SH-SY5Y (cell line): ENCODE results near the gene TPSG1.

Source experiments
- GATA2 ChIP-seq: IDR thresholded peaks from 2 replicates; pipeline ENCODE4 v1.6.1; 2011; ENCODE audit warnings: mild to moderate bottlenecking, low read depth, low read length
- GATA3 ChIP-seq: IDR thresholded peaks from 2 replicates; pipeline ENCODE4 v1.6.1; 2011; ENCODE audit warnings: low read depth, mild to moderate bottlenecking, low read length, moderate library complexity

Gene TPSG1

GRCh38 chr16:1196494-1196893 is 28.6 kb downstream of the TPSG1 start:
- TF ChIP-seq GATA2 (no peak), GATA3 (no peak)

DNA sequence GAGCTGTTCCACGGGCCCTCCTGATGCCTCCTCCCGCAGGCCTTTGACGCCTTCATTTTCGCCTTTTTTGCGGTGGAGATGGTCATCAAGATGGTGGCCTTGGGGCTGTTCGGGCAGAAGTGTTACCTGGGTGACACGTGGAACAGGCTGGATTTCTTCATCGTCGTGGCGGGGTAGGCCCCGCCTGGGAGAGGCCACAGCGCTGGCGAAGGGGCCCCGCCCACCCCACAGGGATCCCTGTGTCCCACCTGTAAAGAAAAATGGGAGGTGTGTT is 29.7 kb downstream of the TPSG1 start:
- TF ChIP-seq GATA3 (no peak), GATA2 (no peak)

- TF ChIP-seq GATA2 = no peak
- no peak for TF ChIP-seq GATA3
These were observed 30.2 kb downstream of the TPSG1 start for GRCh38 chr16:1194665-1195392.

GRCh38 chr16:1193825-1194581 is 31.1 kb downstream of the TPSG1 start:
- TF ChIP-seq GATA3 (no peak), GATA2 (no peak)

- TF ChIP-seq GATA3 (no peak), GATA2 (no peak)
These were observed 31.8 kb downstream of the TPSG1 start for GRCh38 chr16:1193143-1193824.

DNA sequence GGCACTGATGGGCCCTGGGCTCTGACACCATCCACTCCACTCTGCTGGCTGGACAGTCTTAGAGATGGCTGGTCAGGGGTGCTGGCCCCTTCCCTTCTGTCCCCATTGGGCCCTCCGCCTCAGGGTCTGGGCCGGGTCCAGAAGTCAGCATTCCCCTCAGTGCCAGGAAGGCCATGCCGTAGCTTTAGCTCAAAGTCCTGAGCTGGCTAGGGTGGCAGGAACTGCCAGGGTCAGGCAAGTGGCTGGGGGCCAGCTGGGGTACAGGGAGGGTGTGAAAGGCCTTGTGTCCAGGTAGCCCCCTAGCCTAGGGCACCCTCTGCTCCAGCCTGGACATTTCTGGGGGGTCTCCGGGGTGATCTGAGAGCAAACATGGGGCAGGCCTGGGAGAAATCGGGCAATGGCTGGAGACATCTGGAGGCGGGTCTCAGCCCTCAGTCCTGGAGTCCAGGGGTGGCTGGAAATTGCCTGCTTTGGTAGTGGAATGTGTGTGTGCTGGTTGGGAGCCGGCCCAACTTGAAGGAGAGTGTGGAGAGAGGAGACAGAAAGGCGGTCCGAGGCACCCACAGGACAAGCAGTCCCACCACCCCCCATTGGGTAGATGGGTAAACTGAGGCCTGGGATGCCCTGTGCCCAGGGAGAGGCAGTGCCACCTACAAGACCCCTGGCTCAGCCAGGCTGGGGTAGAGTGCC is 32.5 kb downstream of the TPSG1 start:
- TF ChIP-seq GATA2 (no peak), GATA3 (no peak)

DNA sequence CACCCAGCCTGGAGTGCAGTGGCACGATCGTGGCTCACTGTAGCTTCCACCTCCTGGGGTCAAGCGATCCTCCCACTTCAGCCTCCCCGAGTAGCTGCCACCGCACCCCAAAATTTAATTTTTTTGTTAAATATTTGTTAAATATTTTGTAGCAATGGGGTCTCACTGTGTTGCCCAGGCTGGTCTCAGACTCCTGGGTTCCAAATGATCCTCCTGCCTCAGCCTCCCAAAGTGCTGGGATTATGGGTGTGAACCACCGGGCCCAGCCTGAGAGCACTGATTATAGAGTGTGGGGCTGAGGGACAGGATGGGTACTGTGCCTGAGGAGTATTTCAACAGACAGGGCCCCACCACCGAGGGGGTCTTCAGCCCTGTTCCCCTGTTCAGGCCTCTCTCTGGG is 35.6 kb downstream of the TPSG1 start:
- no peak for TF ChIP-seq GATA3

DNA sequence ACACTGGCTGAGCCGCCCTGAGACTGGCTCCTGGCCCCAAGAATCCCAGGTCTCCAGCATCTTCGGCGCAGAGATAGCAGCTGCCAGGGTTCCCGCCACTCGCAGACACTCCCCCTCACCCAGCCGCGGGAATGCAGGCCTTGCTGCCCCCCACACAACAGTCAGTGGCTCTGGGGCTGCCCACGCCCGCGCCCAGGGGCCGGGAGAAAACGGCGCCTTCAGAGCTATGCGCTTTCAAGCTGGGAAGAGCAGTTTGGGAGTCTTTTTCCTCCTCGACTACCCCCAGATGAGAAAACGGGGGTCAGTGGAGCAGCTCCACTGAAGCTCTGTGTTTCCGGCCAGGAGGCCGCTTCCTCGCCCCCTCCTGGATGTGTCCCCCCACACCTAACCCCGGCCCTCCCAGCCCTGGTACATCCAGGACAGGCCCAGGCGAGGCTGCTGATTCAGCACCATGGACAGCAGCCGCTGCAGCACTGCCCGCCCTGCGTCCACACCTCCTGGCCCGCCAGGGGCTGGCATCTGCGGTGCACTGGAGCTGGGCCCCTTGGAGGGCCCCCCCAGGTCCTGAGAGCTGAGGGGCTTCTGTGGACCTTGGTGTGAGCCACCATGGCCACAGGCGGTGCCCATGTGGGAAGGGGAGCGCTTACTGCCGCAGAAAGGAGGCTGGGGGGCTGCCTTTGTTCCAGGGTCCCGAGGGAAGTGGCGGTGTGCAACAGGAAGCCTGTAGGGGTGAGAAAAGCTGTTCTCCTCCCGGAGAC is 36.5 kb downstream of the TPSG1 start:
- TF ChIP-seq GATA3 = no peak
- TF ChIP-seq GATA2 = no peak

- no peak for TF ChIP-seq GATA2
- TF ChIP-seq GATA3 = no peak
These were observed 40.1 kb downstream of the TPSG1 start for GRCh38 chr16:1184980-1185379.

GRCh38 chr16:1184156-1184868 is 40.8 kb downstream of the TPSG1 start:
- no peak for TF ChIP-seq GATA3
- no peak for TF ChIP-seq GATA2

- TF ChIP-seq GATA3 (no peak), GATA2 (no peak)
These were observed 41.8 kb downstream of the TPSG1 start for GRCh38 chr16:1182950-1183907.

DNA sequence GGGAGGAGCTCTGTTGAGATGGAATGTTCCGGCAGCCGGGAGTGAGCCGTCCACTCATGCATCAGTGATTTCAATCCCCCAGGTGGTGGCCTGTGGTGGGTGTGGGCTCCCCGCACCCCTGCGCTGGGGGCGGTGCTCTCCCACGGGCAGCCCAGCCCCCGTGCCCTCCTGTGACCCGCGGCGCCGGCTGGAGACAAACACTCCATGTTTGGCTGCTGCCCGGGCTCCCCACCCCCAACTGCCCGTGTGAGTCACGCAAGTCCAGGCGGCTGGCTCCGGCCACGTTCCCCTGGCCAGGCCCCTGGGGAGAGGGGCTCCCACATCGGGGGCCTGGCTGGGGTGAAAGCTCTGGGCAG is 42.8 kb downstream of the TPSG1 start:
- TF ChIP-seq GATA3 = no peak
- TF ChIP-seq GATA2 = no peak

- TF ChIP-seq GATA2 (no peak), GATA3 (no peak)
These were observed 43.4 kb downstream of the TPSG1 start for GRCh38 chr16:1181404-1182315.
